Motor neuron (in vitro differentiated cells): Measurements from ENCODE around the gene AP1G2. TPM values are rescaled to one million over a fixed set of nuclear protein-coding genes. Genes with fewer than 3 reads are reported as not detected.
"Not testable (repeated sequence)": the region's sequence is repeated elsewhere in the genome, so short reads cannot be mapped to it uniquely, and the experiment has no call there.

ENCODE experiments used
- ATAC-seq, 8 experiments: fragments of 200-7000 bp; cut with Tn5 transposase; replicated peaks in 6 of 8; 2 replicates each; pipeline ENCODE4 v1.8.0; 2021; ENCODE audit warnings: mild to moderate bottlenecking in 8 of 8, moderate library complexity in 8 of 8
- H3K27ac ChIP-seq, 2 donors: fragments of 250-450 bp; sonication (Bioruptor Pico); 2 replicates each; pipeline ENCODE4 v1.9.0; 2021; ENCODE audit warnings: antibody characterized with exemption in 2 of 2, mild to moderate bottlenecking in 2 of 2, moderate library complexity in 1 of 2
- H3K4me1 ChIP-seq, 2 donors: fragments of 250-450 bp; sonication (Bioruptor Pico); replicated peaks in 1 of 2; 2 replicates each; pipeline ENCODE4 v1.6.1; 2021; ENCODE audit warnings: antibody characterized with exemption in 2 of 2, mild to moderate bottlenecking in 2 of 2, moderate library complexity in 1 of 2
- H3K4me3 ChIP-seq, 5 donors: fragments of 250-450 bp; sonication (Bioruptor Pico); 2 replicates each; pipeline ENCODE4 v1.9.0; 2021; ENCODE audit warnings: antibody characterized with exemption in 5 of 5, mild to moderate bottlenecking in 5 of 5, moderate library complexity in 4 of 5
- WGBS, 10 experiments: fragments of 450-650 bp; shearing (Covaris generic); methylation state at CpG; one replicate each; pipeline ENCODE4 v1.0.0; 2022; 5-methylcytosine and 5-hydroxymethylcytosine counted together
- in situ Hi-C, 9 experiments: fragments of 400-800 bp; cut with MboI; loops; one replicate each; pipeline ENCODE4 v1.15.0; 2021; ENCODE audit warnings: low sequenced_read_pairs in 9 of 9, low pct_unique_long_range_greater_than_20kb in 2 of 9; ENCODE audit not compliant: unreplicated experiment in 9 of 9
- total RNA-seq, 8 experiments: library from RNA; unstranded; fragments of 300-600 nt; gene quantifications; 2 replicates each; pipeline versions ENCODE4 v1.2.3 to v1.2.4, GENCODE V29; 2022

AP1G2 gene
- total RNA-seq, 8 experiments from 2014 or later: 7.5 to 125 (median 25.5) TPM

GRCh38 chr14:23605931-23606585 is 38.5 kb upstream of the AP1G2 start:
- 32 to 79% (median 48%) methylated on average over 1 to 6 of the region's 6 CpGs for WGBS, 10 experiments
- H3K4me1 ChIP-seq: no peaks in the 10 kb centered on the region
- no peak overlapping the region for H3K4me3 ChIP-seq
- ATAC-seq: peak in 2 of 8 experiments; percentile 9 to 29
- in situ Hi-C loops: no loop called here
- no peak overlapping the region for H3K27ac ChIP-seq

DNA sequence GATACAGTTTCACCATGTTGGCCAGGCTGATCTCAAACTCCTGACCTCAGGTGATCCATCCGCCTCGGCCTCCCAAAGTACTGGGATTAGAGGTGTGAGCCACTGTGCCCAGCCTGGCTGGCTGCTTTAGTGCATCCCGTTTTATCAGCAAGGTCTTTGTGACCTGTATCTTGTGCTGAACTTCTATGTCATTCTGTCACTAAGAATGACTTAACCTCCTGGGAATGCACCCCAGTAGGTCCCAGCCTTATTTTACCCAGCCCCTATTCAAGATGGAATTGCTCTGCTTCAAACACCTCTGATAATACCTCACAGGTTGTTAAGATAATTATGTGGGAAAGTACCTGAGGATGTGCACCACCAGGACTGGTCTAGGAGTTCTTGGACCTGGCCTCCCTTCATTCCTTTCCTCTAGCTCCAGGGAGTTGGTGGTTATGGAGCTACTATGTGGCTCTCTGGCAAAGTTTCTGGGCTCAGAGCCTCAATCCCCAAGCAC is 37.1 kb upstream of the AP1G2 start:
- Histone ChIP-seq H3K27ac (no peak overlapping the region), H3K4me1 (no peaks in the 10 kb centered on the region), H3K4me3 (no peak overlapping the region)
- ATAC-seq: no peak
- WGBS, 10 experiments: 60 to 100% (median 81%) methylated on average over 1 to 2 of the region's 3 CpGs; no CpG with 5 or more reads in 6 of the 10 experiments
- in situ Hi-C loops: no loop called here

- no peak overlapping the region for H3K4me3 ChIP-seq
- no peak overlapping the region for H3K27ac ChIP-seq
- no peaks in the 10 kb centered on the region for H3K4me1 ChIP-seq
- ATAC-seq: peak in 3 of 8 experiments; percentile 61 to 68 (median 66)
- in situ Hi-C loops: no loop called here
- 0 to 92% (median 80%) methylated on average over 1 to 2 of the region's 2 CpGs; no CpG with 5 or more reads in 2 of the 10 experiments for whole genome bisulfite sequencing, 10 experiments
These were observed 36.6 kb upstream of the AP1G2 start for GRCh38 chr14:23604148-23604547.

GRCh38 chr14:23603103-23603502 is 35.5 kb upstream of the AP1G2 start:
- H3K27ac ChIP-seq: no peak overlapping the region
- in situ Hi-C loops: no loop called here
- H3K4me3 ChIP-seq: no peak overlapping the region
- no peaks in the 10 kb centered on the region for H3K4me1 ChIP-seq
- WGBS, 10 experiments: 13 to 70% (median 60%) methylated on average over 1 to 2 of the region's 2 CpGs; no CpG with 5 or more reads in 7 of the 10 experiments
- ATAC-seq: peak in 3 of 8 experiments; percentile 36 to 75 (median 59)

- in situ Hi-C loops: no loop called here
- ATAC-seq: peak in 3 of 8 experiments; percentile 10 to 63 (median 32)
- Histone ChIP-seq H3K27ac (no peak overlapping the region), H3K4me3 (no peak overlapping the region), H3K4me1 (no peaks in the 10 kb centered on the region)
- 17 to 100% (median 82%) methylated on average over 1 to 8 of the region's 12 CpGs; no CpG with 5 or more reads in 1 of the 10 experiments for WGBS, 10 experiments
These were observed 34.8 kb upstream of the AP1G2 start for GRCh38 chr14:23602181-23603095.

- in situ Hi-C loops: no loop called here
- H3K27ac ChIP-seq: no peak overlapping the region
- no peak for ATAC-seq
- 0 to 100% (median 80%) methylated on average over 1 of the region's 1 CpG; no CpG with 5 or more reads in 5 of the 10 experiments for WGBS, 10 experiments
- H3K4me1 ChIP-seq: no peaks in the 10 kb centered on the region
- H3K4me3 ChIP-seq: no peak overlapping the region
These were observed 34.2 kb upstream of the AP1G2 start for GRCh38 chr14:23601845-23602180.

GRCh38 chr14:23601424-23601823 is 33.8 kb upstream of the AP1G2 start:
- H3K4me3 ChIP-seq: no peak overlapping the region
- no peaks in the 10 kb centered on the region for H3K4me1 ChIP-seq
- in situ Hi-C loops: no loop called here
- no peak overlapping the region for H3K27ac ChIP-seq
- ATAC-seq: no peak

- H3K4me1 ChIP-seq: no peaks in the 10 kb centered on the region
- H3K27ac ChIP-seq: no peak overlapping the region
- in situ Hi-C loops: no loop called here
- H3K4me3 ChIP-seq: no peak overlapping the region
- no peak for ATAC-seq
- WGBS, 10 experiments: 83 to 100% (median 100%) methylated on average over 1 of the region's 1 CpG; no CpG with 5 or more reads in 4 of the 10 experiments
These were observed 33.2 kb upstream of the AP1G2 start for GRCh38 chr14:23600806-23601205.

GRCh38 chr14:23600322-23600707 is 32.7 kb upstream of the AP1G2 start:
- in situ Hi-C loops: no loop called here
- Histone ChIP-seq H3K4me3 (no peak overlapping the region), H3K4me1 (no peaks in the 10 kb centered on the region), H3K27ac (no peak overlapping the region)
- 50 to 100% (median 80%) methylated on average over 1 to 2 of the region's 2 CpGs; no CpG with 5 or more reads in 6 of the 10 experiments for WGBS, 10 experiments
- ATAC-seq: no peak

- H3K4me1 ChIP-seq, H3K4me3 ChIP-seq, H3K27ac ChIP-seq, in situ Hi-C loops, ATAC-seq: not testable (repeated sequence)
- 17 to 83% (median 60%) methylated on average over 1 to 2 of the region's 3 CpGs; no CpG with 5 or more reads in 4 of the 10 experiments for WGBS, 10 experiments
These were observed 26.6 kb upstream of the AP1G2 start for GRCh38 chr14:23594191-23594590.

DNA sequence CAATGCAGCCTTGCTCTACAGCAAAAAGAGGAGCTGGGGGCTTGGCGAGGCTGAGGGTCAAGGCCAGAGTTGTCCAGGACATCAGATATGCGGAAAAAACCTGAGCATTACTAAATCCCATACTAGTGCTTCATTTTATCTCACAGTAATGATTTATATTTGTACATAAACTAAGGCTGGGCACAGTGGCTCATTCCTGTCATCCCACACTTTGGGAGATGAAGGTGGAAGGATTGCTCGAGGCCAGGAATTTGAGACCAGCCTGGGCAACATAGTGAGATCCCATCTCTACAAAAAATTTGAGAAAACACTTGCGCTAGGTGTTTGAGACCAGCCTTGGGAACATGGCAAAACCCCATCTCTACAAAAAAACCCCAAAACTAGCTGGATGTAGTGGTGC is 22.6 kb upstream of the AP1G2 start:
- no peak overlapping the region for H3K4me3 ChIP-seq
- in situ Hi-C loops: no loop called here
- H3K27ac ChIP-seq: no peak overlapping the region
- no peak for ATAC-seq
- H3K4me1 ChIP-seq: peaks cover 7 to 8% of the 10 kb centered on the region in 2 donors
- WGBS, 10 experiments: 34 to 94% (median 80%) methylated on average over 2 to 4 of the region's 4 CpGs; no CpG with 5 or more reads in 2 of the 10 experiments

DNA sequence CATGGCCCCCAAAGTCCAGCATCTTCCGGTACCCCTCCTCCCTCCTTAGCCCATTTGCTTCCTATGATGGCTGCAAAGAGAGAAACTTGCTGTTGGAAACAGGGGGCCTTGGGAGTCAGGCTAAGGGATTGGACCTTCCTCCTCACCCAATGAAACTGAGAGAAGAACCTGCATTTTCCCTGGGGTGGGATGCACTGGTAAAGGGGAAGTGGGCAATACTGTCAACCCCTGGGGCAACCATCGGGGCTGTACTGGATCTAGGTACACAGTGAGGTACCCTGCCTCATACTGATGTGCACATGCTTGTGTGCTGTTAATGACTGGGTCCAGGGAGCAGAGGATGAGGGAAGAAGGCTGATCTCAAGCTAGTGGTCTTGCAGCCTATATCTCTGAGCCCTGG is 22.0 kb upstream of the AP1G2 start:
- in situ Hi-C loops: no loop called here
- Histone ChIP-seq H3K27ac (peak overlapping the region; percentile 57 to 60), H3K4me1 (peaks cover 7 to 8% of the 10 kb centered on the region in 2 donors), H3K4me3 (no peak overlapping the region)
- 100% methylated on average over 1 of the region's 2 CpGs; no CpG with 5 or more reads in 7 of the 10 experiments for WGBS, 10 experiments
- no peak for ATAC-seq

DNA sequence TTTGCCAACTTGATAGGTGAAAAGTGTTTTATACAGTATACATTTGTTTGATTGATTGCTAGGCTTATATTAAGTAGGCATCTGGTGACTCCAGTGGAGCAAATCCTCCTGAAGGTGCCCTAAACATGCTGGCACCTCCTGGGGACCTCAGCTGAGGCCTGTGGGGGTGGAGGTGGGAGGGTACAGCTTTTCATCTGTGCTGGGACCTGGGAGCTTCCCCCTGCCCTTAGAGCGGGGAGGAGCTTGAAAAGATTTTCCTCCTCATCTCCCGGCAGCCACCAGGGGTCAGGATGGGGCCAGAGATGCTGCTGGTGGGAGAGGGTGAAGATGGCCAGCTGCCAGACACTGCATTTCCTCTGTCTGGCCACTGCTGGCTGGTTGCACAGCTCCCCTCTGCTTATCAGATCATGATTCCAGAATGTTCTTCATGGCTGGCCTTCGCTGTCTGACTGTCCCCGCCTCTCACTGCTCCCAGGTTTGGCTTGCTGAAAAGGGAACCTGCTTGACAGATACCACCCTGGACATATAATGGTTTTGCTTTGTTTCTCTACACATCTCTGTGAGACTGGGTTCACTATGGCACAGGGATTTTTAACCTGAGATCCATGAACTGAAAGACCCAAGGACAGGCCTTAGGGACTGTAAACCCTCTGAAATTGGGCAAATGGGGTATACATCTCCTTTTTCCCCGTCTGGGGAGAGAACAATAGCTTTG is 21.4 kb upstream of the AP1G2 start:
- Histone ChIP-seq H3K27ac (peak overlapping the region; percentile 57 to 60), H3K4me1 (peaks cover 7 to 8% of the 10 kb centered on the region in 2 donors), H3K4me3 (no peak overlapping the region)
- in situ Hi-C loops: no loop called here
- peak; percentile 100 for ATAC-seq
- 0 to 30% (median 6%) methylated on average over 1 to 4 of the region's 5 CpGs; no CpG with 5 or more reads in 5 of the 10 experiments for WGBS, 10 experiments
